Stromal cell of bone marrow (primary cell): ENCODE measurements around the gene ATXN7L1.
"Not testable (repeated sequence)": the region's sequence is repeated elsewhere in the genome, so short reads cannot be mapped to it uniquely, and the experiment has no call there.

Experiments
- DNase-seq: peaks from one replicate; pipeline ENCODE4 v3.0.0-alpha.2; 2012; ENCODE audit warnings: low read depth

ATXN7L1 gene

GRCh38 chr7:105705427-105705826 lies 171.0 kb downstream of the ATXN7L1 start:
- DNase-seq, result no peak

- DNase-seq, result no peak
Measured at GRCh38 chr7:105703207-105703930, 173.0 kb downstream of the ATXN7L1 start.

GRCh38 chr7:105699568-105700236 lies 176.7 kb downstream of the ATXN7L1 start:
- DNase-seq, result no peak

GRCh38 chr7:105698531-105698930 lies 177.9 kb downstream of the ATXN7L1 start:
- DNase-seq, result no peak

GRCh38 chr7:105697753-105698152 lies 178.6 kb downstream of the ATXN7L1 start:
- no peak for DNase-seq

GRCh38 chr7:105697169-105697568 lies 179.2 kb downstream of the ATXN7L1 start:
- DNase-seq, result not testable (repeated sequence)

- DNase-seq, result no peak
Measured at GRCh38 chr7:105693576-105693975, 182.8 kb downstream of the ATXN7L1 start.

- DNase-seq, result peak; percentile 53
Measured at GRCh38 chr7:105691680-105692564, 184.5 kb downstream of the ATXN7L1 start.

GRCh38 chr7:105691082-105691679 lies 185.2 kb downstream of the ATXN7L1 start:
- no peak for DNase-seq

- DNase-seq, result no peak
Measured at GRCh38 chr7:105690325-105690945, 186.0 kb downstream of the ATXN7L1 start.

GRCh38 chr7:105689067-105689819 lies 187.2 kb downstream of the ATXN7L1 start:
- no peak for DNase-seq

GRCh38 chr7:105688617-105689016 lies 187.8 kb downstream of the ATXN7L1 start:
- DNase-seq, result no peak

- DNase-seq, result no peak
Measured at GRCh38 chr7:105685161-105685560, 191.2 kb downstream of the ATXN7L1 start.

GRCh38 chr7:105682341-105683060 lies 193.9 kb downstream of the ATXN7L1 start:
- DNase-seq, result no peak

GRCh38 chr7:105680505-105681187 lies 195.8 kb downstream of the ATXN7L1 start:
- no peak for DNase-seq

- peak; percentile 61 for DNase-seq
Measured at GRCh38 chr7:105678811-105679495, 197.4 kb downstream of the ATXN7L1 start.

GRCh38 chr7:105677817-105678573 lies 198.4 kb downstream of the ATXN7L1 start:
- no peak for DNase-seq

GRCh38 chr7:105677410-105677730 lies 199.0 kb downstream of the ATXN7L1 start:
- DNase-seq, result no peak
